OCI-LY3 (cell line): ENCODE measurements around the gene C5orf47.

Experiments
- H2AFZ ChIP-seq: fragments of 200-600, 300-600 bp; shearing (Covaris generic); 2 replicates; pipeline ENCODE4 v1.6.0; 2014; ENCODE audit warnings: antibody characterized with exemption, low read depth, low read length
- H3K27ac ChIP-seq: fragments of 200-600, 300-600 bp; sonication (generic); 2 replicates; pipeline ENCODE4 v1.5.1; 2014; ENCODE audit warnings: mild to moderate bottlenecking, low read length, moderate library complexity, mixed read lengths
- H3K27me3 ChIP-seq: fragments of 200-600, 300-600 bp; sonication (generic); 2 replicates; pipeline ENCODE4 v1.6.1; 2014; ENCODE audit warnings: low read depth, low read length, mixed read lengths
- H3K36me3 ChIP-seq: fragments of 200-600, 300-600 bp; sonication (generic); replicated peaks from 2 replicates; pipeline ENCODE3; 2014; ENCODE audit warnings: low read depth, low read length, mixed read lengths
- H3K4me1 ChIP-seq: fragments of 300-600, 200-600 bp; sonication (generic); 2 replicates; pipeline ENCODE4 v1.6.1; 2014; ENCODE audit warnings: low read length, mixed read lengths
- H3K4me2 ChIP-seq: fragments of 200-600, 300-600 bp; sonication (generic); 2 replicates; pipeline ENCODE4 v1.6.1; 2014; ENCODE audit warnings: low read length, mixed read lengths
- H3K4me3 ChIP-seq: fragments of 300-600, 200-600 bp; sonication (generic); 2 replicates; pipeline ENCODE4 v1.5.1; 2014; ENCODE audit warnings: antibody characterized with exemption, mild to moderate bottlenecking, low read length, moderate library complexity
- H3K79me2 ChIP-seq: fragments of 300-600, 200-600 bp; shearing (Covaris generic); 2 replicates; pipeline ENCODE4 v1.6.1; 2014; ENCODE audit warnings: mild to moderate bottlenecking, low read length, mixed read lengths
- H3K9ac ChIP-seq: fragments of 300-600, 200-600 bp; shearing (Covaris generic); 2 replicates; pipeline ENCODE4 v1.6.0; 2014; ENCODE audit warnings: mild to moderate bottlenecking, low read length, moderate library complexity
- H3K9me3 ChIP-seq: fragments of 200-600, 300-600 bp; shearing (Covaris generic); 2 replicates; pipeline ENCODE4 v1.6.1; 2014; ENCODE audit warnings: low read length, mixed read lengths; ENCODE audit not compliant: insufficient read depth
- H4K20me1 ChIP-seq: fragments of 200-600, 300-600 bp; sonication (generic); 2 replicates; pipeline ENCODE4 v1.6.1; 2016; ENCODE audit warnings: low read length, mixed read lengths; ENCODE audit not compliant: insufficient read depth
- EZH2phosphoT487 ChIP-seq: fragments of 200-600 bp; shearing (Covaris generic); IDR thresholded peaks from 2 replicates; pipeline ENCODE4 v1.6.1; 2018; ENCODE audit warnings: antibody characterized with exemption, mixed run types, low read depth
- TF ChIP-seq, protein P1 (sequence below): fragments of 200-600, 300-600 bp; sonication (generic); IDR thresholded peaks from 2 replicates; pipeline ENCODE4 v1.5.1; 2014; ENCODE audit warnings: antibody characterized with exemption, low read length, low read depth

C5orf47 gene

GRCh38 chr5:173953528-173954090, 35.4 kb upstream of the C5orf47 start:
- Histone ChIP-seq H3K4me1 (peaks cover 25% of the 10 kb centered on the region), H3K9ac (no peak overlapping the region), H3K27me3 (no peaks in the 10 kb centered on the region), H3K27ac (no peak overlapping the region), H2AFZ (no peak overlapping the region), H3K79me2 (no peaks in the 10 kb centered on the region), H3K36me3 (peaks cover 37% of the 10 kb centered on the region), H3K4me2 (no peak overlapping the region), H4K20me1 (no peaks in the 10 kb centered on the region), H3K9me3 (no peaks in the 10 kb centered on the region), H3K4me3 (no peak overlapping the region)
- no peak for TF ChIP-seq EZH2phosphoT487
- TF ChIP-seq, protein P1, sequence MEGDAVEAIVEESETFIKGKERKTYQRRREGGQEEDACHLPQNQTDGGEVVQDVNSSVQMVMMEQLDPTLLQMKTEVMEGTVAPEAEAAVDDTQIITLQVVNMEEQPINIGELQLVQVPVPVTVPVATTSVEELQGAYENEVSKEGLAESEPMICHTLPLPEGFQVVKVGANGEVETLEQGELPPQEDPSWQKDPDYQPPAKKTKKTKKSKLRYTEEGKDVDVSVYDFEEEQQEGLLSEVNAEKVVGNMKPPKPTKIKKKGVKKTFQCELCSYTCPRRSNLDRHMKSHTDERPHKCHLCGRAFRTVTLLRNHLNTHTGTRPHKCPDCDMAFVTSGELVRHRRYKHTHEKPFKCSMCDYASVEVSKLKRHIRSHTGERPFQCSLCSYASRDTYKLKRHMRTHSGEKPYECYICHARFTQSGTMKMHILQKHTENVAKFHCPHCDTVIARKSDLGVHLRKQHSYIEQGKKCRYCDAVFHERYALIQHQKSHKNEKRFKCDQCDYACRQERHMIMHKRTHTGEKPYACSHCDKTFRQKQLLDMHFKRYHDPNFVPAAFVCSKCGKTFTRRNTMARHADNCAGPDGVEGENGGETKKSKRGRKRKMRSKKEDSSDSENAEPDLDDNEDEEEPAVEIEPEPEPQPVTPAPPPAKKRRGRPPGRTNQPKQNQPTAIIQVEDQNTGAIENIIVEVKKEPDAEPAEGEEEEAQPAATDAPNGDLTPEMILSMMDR = no peak

- no peaks in the 10 kb centered on the region for H3K79me2 ChIP-seq
- no peak overlapping the region for H3K4me3 ChIP-seq
- TF ChIP-seq, protein P1 = no peak
- TF ChIP-seq EZH2phosphoT487 = no peak
- no peaks in the 10 kb centered on the region for H3K27me3 ChIP-seq
- H2AFZ ChIP-seq = no peak overlapping the region
- peaks cover 12% of the 10 kb centered on the region for H3K4me1 ChIP-seq
- H3K4me2 ChIP-seq = peak overlapping the region; percentile 39
- peaks cover 35% of the 10 kb centered on the region for H3K36me3 ChIP-seq
- no peak overlapping the region for H3K27ac ChIP-seq
- no peaks in the 10 kb centered on the region for H3K9me3 ChIP-seq
- H4K20me1 ChIP-seq = no peaks in the 10 kb centered on the region
- H3K9ac ChIP-seq = no peak overlapping the region
These were observed 34.1 kb upstream of the C5orf47 start for GRCh38 chr5:173954671-173955521.

- H3K36me3 ChIP-seq = no peaks in the 10 kb centered on the region
- peaks cover 8% of the 10 kb centered on the region; the same call in 1 of the 2 replicates for H3K4me1 ChIP-seq
- no peaks in the 10 kb centered on the region for H3K9me3 ChIP-seq
- no peaks in the 10 kb centered on the region for H4K20me1 ChIP-seq
- no peaks in the 10 kb centered on the region for H3K27me3 ChIP-seq
- no peak overlapping the region for H3K4me3 ChIP-seq
- TF ChIP-seq EZH2phosphoT487 = no peak
- TF ChIP-seq, protein P1 = no peak
- no peak overlapping the region for H3K4me2 ChIP-seq
- no peak overlapping the region for H3K27ac ChIP-seq
- H3K9ac ChIP-seq = no peak overlapping the region
- no peaks in the 10 kb centered on the region for H3K79me2 ChIP-seq
- no peak overlapping the region for H2AFZ ChIP-seq
These were observed 28.0 kb upstream of the C5orf47 start for GRCh38 chr5:173960986-173961385.

GRCh38 chr5:173961418-173961817, 27.6 kb upstream of the C5orf47 start:
- Histone ChIP-seq H3K4me3 (no peak overlapping the region), H2AFZ (no peak overlapping the region), H3K4me2 (no peak overlapping the region), H3K27ac (no peak overlapping the region), H3K9me3 (no peaks in the 10 kb centered on the region), H3K9ac (no peak overlapping the region), H4K20me1 (no peaks in the 10 kb centered on the region), H3K27me3 (no peaks in the 10 kb centered on the region), H3K36me3 (no peaks in the 10 kb centered on the region), H3K79me2 (no peaks in the 10 kb centered on the region), H3K4me1 (peaks cover 8% of the 10 kb centered on the region; the same call in 1 of the 2 replicates)
- TF ChIP-seq EZH2phosphoT487 = no peak
- TF ChIP-seq, protein P1 = no peak
